HG03095 (cell line): Measurements from ENCODE around the gene DMD.
"Not testable (repeated sequence)": the region's sequence is repeated elsewhere in the genome, so short reads cannot be mapped to it uniquely, and the experiment has no call there.

Source experiments
- ATAC-seq: cut with Tn5 transposase; IDR thresholded peaks from one replicate; pipeline ENCODE4 v1.9.1; 2021; ENCODE audit warnings: moderate library complexity; ENCODE audit not compliant: unreplicated experiment

The DMD gene

DNA sequence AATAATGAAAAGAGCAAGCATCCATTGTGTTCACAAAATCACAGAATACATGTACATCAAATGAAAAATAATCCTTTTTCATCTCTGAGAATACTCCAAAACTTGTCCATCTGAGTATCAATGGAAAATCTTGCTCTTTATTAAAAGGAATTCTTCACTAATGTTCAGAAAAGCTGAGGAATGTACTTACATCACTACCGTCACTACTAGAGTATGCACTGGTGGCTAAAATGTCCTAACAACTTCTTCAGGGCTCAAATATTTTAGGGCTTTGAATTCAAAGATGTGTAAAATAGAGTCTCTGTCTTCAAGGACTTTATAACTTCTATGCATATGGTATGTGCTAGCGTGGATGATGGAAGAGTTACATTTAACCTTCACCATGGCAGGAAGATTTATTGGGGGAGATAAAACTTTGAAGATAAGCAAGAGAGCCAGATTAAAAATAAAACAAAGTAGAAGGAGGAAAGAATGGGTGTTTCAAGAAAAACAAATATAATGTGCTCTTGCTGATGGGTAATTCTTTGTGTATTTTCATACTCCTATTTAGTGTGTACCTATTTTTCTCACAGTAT is 55.1 kb downstream of the DMD start:
- no peak for ATAC-seq

DNA sequence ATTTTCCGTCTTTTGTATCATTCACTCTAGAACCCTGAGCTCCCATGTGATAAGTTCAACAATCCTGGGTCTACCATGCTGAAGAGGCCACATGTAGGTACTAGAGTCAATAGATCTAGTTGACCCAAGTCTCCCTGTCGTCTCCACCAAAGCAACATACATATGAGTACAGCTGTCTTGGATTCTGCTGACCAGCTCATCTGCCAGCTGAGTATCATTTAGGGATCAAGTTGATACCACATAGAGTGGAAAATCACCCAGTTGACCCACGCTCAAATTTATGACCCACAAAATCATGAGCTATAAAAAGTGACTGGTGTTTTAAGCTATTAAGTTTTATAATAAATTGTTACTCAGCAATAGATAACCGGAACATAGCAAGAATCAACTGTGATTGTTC is 61.8 kb downstream of the DMD start:
- ATAC-seq, result no peak

DNA sequence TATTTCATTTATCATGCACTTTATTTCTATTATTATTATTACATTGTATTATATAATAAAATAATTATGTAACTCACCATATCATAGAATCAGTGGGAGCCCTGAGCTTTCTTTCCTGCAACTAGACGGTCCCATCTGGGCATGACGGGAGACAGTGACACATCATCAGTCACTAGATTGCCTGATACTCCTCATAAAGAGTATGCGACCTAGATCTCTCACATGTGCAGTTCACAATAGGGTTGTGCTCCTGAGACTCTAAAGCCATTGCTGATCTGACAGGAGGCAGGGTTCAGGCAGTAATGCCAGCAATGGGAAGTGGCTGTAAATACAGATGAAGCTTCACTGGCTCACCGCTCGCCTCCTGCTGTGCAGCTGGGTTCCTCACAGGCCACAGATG is 62.3 kb downstream of the DMD start:
- no peak for ATAC-seq

- ATAC-seq, result no peak
Measured at GRCh38 chrX:33142331-33142730, 69.0 kb downstream of the DMD start.

- no peak for ATAC-seq
Measured at GRCh38 chrX:33138677-33139249, 72.6 kb downstream of the DMD start.

DNA sequence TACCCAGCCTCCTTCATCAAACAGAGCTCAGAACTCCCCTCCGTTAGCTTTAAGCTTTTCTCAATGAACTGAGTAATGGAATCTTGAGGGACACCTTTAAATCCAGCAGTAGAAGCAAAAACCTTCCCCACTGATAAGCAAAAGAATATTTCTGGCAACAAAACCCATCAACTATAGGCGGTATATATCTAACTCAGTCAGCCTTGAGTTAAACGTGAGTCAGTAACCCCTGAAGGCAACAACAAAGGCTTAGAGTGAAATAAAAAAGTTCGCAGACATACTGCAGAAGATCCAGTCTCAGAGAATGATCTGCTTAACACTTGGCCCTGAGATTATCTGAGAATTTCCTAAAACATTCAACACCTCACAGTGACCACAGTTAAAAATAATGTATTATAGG is 77.2 kb downstream of the DMD start:
- no peak for ATAC-seq

DNA sequence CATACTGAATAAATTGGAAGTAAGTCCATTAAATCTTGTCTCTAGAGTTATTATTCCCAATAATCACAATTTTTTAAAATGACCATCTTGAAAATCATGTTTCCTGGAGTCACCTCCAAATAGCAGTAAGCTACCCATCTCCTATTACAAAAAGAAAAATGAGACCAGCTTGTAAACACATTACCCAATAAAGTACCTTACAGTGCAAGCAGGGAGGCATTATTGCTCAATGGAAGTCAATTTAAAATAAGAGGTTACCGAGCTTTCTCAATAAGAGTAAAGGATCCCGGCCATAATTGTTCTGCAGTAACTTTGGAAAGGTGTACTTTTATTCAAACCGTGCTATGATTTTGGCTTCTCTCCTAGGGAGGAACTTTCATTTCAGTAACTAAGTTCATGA is 78.0 kb downstream of the DMD start:
- no peak for ATAC-seq

DNA sequence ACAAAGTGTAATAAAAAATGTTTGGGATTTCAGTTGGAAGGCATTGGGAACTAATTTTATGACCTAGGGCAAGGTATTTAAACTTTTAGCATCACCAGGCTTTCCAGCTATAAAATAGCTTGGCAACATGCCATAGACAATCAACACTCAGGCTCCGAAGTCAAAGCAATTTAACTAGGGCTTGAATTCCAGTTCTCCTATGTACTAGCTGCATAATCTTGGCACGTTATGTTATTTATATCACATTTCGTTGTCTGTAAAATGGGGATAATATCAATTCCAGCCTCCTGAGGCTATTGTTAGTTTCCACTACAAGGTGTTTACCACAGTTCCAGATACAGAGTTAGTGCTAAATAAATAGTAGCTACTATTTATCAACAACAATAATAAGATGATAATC is 78.8 kb downstream of the DMD start:
- ATAC-seq, result no peak

DNA sequence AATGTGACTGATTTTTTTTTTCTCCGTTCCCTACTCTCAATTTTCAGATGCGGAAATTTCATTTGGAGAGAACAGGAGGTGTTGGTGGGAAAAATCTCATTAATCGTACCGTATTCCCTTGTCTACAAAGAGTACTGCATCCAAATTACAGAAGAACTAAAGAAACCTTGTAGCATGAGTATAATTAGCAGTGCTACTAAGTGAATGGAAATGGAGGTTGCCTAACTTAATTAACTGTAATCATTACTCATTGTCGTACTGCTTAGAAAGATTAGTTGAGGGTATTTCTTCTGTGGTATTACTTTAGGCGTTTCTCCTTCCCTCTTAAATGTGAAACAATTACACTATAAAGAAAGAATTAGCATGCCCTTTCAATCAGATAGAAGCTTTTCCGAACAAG is 81.7 kb downstream of the DMD start:
- no peak for ATAC-seq

- ATAC-seq, result no peak
Measured at GRCh38 chrX:33128048-33128805, 83.1 kb downstream of the DMD start.

DNA sequence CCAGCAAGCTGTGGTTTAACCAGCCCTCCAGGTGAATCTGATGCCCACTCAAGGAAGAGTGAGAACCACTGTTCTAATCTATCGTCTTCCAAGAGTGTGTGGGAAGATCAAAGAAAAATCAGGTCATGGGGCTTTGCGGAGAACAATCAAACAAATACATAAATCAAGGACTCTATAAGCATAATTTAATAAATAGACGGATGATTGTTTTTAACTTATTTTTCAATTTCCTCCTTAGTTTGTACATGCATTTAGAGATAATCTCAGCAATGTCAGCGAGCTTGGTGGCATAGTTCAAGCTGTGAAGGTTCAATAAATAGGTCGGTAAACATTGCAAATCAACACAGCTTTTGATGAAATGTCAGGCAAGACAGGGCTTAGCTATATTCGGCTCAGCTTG is 84.9 kb downstream of the DMD start:
- ATAC-seq, result no peak

DNA sequence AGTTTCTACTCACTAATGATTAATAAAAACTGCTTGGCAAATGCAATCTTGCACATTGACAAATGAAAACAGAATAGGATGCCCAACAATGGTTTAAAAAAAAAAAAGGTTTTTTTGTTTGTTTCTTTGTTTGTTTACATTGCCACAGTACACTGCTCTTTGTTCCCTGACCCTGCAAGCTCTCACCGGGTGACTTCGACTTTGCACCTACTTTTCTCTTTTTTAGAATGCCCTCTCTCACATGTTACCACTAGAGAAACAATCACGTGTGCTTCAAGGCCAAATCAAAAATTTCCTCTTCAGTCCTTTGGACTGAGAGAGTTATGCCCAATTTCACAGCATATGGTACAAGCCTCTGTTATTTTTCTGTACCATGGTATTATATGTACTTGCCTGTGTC is 101.5 kb downstream of the DMD start:
- ATAC-seq, result no peak

DNA sequence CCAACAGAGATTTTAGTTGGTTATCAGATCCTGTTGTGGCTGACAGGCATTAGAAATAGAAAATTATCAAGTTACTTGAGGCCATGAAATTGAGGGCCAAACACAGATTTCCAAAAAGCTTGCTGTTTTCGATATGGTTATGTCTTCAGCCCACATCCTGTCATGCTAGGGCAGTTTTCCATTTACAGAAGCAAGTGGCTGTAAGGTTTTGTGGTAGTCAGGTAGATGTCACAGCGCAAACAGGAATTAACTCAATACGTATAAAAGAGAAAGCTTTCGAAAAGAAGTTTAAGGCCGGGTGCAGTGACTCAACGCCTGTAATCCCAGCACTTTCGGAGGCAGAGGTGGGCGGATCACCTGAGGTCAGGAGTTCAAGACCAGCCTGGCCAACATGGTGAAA is 104.6 kb downstream of the DMD start:
- ATAC-seq, result no peak

- no peak for ATAC-seq
Measured at GRCh38 chrX:33095079-33095478, 116.3 kb downstream of the DMD start.

GRCh38 chrX:33087411-33087810 is 123.9 kb downstream of the DMD start:
- no peak for ATAC-seq

GRCh38 chrX:33086886-33087285 is 124.5 kb downstream of the DMD start:
- no peak for ATAC-seq

- ATAC-seq, result no peak
Measured at GRCh38 chrX:33082371-33082770, 129.0 kb downstream of the DMD start.

DNA sequence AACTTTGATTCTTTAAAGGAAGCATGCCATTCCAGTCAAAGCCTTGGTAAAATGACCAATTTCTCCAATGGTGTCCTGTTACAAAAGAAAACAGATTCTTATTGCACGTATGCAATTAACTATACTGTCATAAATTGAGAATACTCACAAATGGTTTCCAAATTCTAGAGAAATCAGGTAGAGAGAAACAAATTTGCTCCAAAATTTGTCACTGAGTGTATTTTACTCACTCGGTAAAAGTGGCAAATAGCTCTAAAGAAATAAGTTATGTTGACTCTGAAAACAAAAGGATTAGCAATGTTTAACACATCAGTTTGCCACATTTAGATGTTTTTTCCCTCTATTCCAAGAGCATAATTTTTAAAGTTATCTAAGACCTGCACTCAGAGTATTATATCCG is 133.1 kb downstream of the DMD start:
- ATAC-seq, result no peak

DNA sequence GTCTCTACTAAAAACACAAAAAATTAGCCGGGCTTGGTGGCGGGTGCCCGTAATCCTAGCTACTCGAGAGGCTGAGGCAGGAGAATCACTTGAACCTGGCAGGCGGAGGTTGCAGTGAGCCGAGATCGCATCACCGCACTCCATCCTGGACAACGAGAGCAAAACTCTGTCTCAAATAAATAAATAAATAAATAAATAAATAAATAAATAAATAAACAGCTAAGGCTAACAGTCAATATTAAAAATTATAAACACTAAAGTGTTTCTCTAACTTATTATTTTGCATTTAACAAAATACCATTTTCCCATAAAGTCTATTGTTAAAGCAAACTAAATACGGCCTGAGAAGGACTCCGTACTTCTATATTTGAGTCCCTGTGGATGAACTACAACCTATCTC is 137.7 kb downstream of the DMD start:
- not testable (repeated sequence) for ATAC-seq

GRCh38 chrX:33065415-33065814 is 145.9 kb downstream of the DMD start:
- no peak for ATAC-seq

- no peak for ATAC-seq
Measured at GRCh38 chrX:33062041-33062440, 149.3 kb downstream of the DMD start.

GRCh38 chrX:33053001-33053400 is 158.3 kb downstream of the DMD start:
- no peak for ATAC-seq

- no peak for ATAC-seq
Measured at GRCh38 chrX:33045882-33046281, 165.5 kb downstream of the DMD start.
